ENCODE data around the gene GALP. TPM values are rescaled to one million over a fixed set of nuclear protein-coding genes. Genes with fewer than 3 reads are reported as not detected.
A peak's percentile ranks its signal among the peaks of the same experiment; 100 is the strongest.

Gene GALP
- total RNA-seq, 1 donor from 2014 or later = not detected

GRCh38 chr19:56149656-56150038 is 26.2 kb upstream of the GALP start:
- H3K36me3 ChIP-seq (ENCODE audit: control insufficient read depth, insufficient read depth, low read length) = peaks cover 14% of the 10 kb centered on the region
- H3K27me3 ChIP-seq (ENCODE audit: control insufficient read depth, insufficient read depth, low read length) = no peaks in the 10 kb centered on the region
- FAIRE-seq (no peak), DNase-seq (ENCODE audit: low read depth) (no peak)
- no peak for TF ChIP-seq CTCF (IDR thresholded peaks at IDR 0.05; ENCODE audit: insufficient read depth, low read length, severe bottlenecking)
- no peak overlapping the region for H3K4me3 ChIP-seq (ENCODE audit: low read depth, low read length)

DNA sequence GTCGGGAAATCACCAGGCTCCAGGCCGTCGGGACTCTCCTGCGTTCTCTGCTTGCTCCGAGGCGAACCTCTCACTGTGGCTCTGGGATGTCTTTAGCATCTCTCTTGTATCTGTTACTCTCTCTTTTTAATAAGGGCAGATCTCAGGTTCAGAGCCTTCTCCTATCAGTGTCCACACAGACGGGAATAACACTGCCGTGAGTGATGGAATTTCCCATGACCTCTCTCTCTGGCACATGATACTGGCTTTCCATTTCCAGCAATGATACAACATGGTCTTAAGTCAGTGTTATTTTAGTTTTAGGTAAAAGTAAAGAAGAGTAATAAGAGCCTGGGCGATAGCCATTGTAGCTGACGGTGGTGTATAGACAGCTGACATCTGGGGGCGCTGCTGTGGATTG is 25.4 kb upstream of the GALP start:
- no peak for TF ChIP-seq CTCF (IDR thresholded peaks at IDR 0.05; ENCODE audit: insufficient read depth, low read length, severe bottlenecking)
- Histone ChIP-seq H3K36me3 (ENCODE audit: control insufficient read depth, insufficient read depth, low read length) (peaks cover 14% of the 10 kb centered on the region), H3K4me3 (ENCODE audit: low read depth, low read length) (no peak overlapping the region), H3K27me3 (ENCODE audit: control insufficient read depth, insufficient read depth, low read length) (no peaks in the 10 kb centered on the region)
- no peak for FAIRE-seq
- DNase-seq (ENCODE audit: low read depth) = no peak

- no peak for TF ChIP-seq CTCF (IDR thresholded peaks at IDR 0.05; ENCODE audit: insufficient read depth, low read length, severe bottlenecking)
- Histone ChIP-seq H3K36me3 (ENCODE audit: control insufficient read depth, insufficient read depth, low read length) (peaks cover 9% of the 10 kb centered on the region), H3K4me3 (ENCODE audit: low read depth, low read length) (no peak overlapping the region), H3K27me3 (ENCODE audit: control insufficient read depth, insufficient read depth, low read length) (no peaks in the 10 kb centered on the region)
- FAIRE-seq (no peak), DNase-seq (ENCODE audit: low read depth) (no peak)
Observed at GRCh38 chr19:56152644-56153043, 23.2 kb upstream of the GALP start.

- TF ChIP-seq CTCF (IDR thresholded peaks at IDR 0.05; ENCODE audit: insufficient read depth, low read length, severe bottlenecking) = no peak
- no peak for DNase-seq (ENCODE audit: low read depth)
- no peak for FAIRE-seq
- Histone ChIP-seq H3K36me3 (ENCODE audit: control insufficient read depth, insufficient read depth, low read length) (peaks cover 3% of the 10 kb centered on the region), H3K4me3 (ENCODE audit: low read depth, low read length) (no peak overlapping the region), H3K27me3 (ENCODE audit: control insufficient read depth, insufficient read depth, low read length) (no peaks in the 10 kb centered on the region)
Observed at GRCh38 chr19:56153507-56153906, 22.3 kb upstream of the GALP start.

DNA sequence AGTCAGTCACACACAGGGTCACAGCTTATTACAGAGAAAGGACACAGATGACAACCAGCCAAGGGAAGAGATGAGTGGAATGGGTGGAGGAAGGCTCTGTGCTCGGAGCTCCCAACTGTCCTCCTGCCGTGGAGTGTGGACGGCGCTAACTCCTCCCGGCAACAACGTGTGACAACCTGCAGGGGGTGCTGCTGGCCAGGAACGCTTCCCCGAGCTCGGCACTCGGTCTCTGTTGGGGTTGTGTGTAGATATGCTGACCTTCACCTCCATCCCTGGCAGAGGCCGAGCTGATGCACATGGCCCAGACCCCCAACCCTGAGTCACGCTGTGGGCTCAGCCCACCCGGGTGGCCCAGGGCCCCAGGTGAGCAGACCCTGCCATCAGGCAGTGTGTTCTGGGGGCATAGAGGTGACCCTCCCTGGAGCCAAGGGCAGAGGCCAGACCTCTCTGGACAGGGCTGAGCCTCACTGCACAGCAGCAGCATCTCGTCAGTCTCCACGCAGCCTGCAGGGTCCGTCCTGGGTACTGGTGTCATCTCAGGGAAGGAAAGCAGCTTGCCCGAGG is 20.6 kb upstream of the GALP start:
- FAIRE-seq (no peak), DNase-seq (ENCODE audit: low read depth) (no peak)
- TF ChIP-seq CTCF (IDR thresholded peaks at IDR 0.05; ENCODE audit: insufficient read depth, low read length, severe bottlenecking) = peak; percentile 55
- Histone ChIP-seq H3K36me3 (ENCODE audit: control insufficient read depth, insufficient read depth, low read length) (peaks cover 3% of the 10 kb centered on the region), H3K4me3 (ENCODE audit: low read depth, low read length) (no peak overlapping the region), H3K27me3 (ENCODE audit: control insufficient read depth, insufficient read depth, low read length) (no peaks in the 10 kb centered on the region)

DNA sequence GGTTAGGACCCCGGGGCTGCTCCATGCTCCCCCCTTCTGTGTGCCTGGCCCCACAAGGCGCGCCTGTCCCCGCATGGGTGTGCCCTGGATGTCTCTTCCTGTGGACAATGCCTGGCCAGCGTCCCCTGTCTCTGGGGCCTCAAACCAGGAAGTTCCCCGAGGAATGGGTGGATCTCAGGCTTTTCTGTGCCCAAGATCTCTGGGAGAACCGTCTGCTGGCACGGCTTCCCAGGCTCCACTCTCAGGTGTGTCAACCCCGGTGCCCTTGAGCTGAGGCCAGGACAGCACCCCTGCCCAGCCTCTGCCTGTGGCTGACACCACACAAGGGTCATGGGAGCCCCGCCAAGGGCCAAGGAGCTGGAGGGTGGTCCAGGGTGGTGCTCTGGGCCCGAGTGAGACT is 19.0 kb upstream of the GALP start:
- H3K4me3 ChIP-seq (ENCODE audit: low read depth, low read length) = no peak overlapping the region
- no peaks in the 10 kb centered on the region for H3K27me3 ChIP-seq (ENCODE audit: control insufficient read depth, insufficient read depth, low read length)
- FAIRE-seq = no peak
- H3K36me3 ChIP-seq (ENCODE audit: control insufficient read depth, insufficient read depth, low read length) = peaks cover 3% of the 10 kb centered on the region
- DNase-seq (ENCODE audit: low read depth) = no peak
- no peak for TF ChIP-seq CTCF (IDR thresholded peaks at IDR 0.05; ENCODE audit: insufficient read depth, low read length, severe bottlenecking)

Measured in bronchial epithelial cell (primary cell).